Breast epithelium (tissue), 4 donors: Measurements from ENCODE around the gene ERICH2. TPM values are rescaled to one million over a fixed set of nuclear protein-coding genes. Genes with fewer than 3 reads are reported as not detected.

Experiments
- DNase-seq, 2 donors: peaks; one replicate each; pipeline ENCODE4 v3.0.0-alpha.2; 2019; ENCODE audit warnings: low spot score in 2 of 2
- H3K27ac ChIP-seq, 2 donors: fragments of 200-600 bp; sonication (generic) in 1 of 2; one replicate each; pipeline ENCODE4 v1.5.1; 2016 to 2019; ENCODE audit warnings: mild to moderate bottlenecking in 1 of 2
- H3K27me3 ChIP-seq, 2 donors: fragments of 200-600 bp; sonication (generic) in 1 of 2; one replicate each; pipeline versions ENCODE4 v1.5.1 to v1.6.0; 2017 to 2019; ENCODE audit warnings: control low read depth in 1 of 2, mild to moderate bottlenecking in 1 of 2
- H3K36me3 ChIP-seq: fragments of 200-600 bp; one replicate; pipeline ENCODE4 v1.5.1; 2019
- H3K4me1 ChIP-seq, 2 donors: fragments of 200-600 bp; sonication (generic); one replicate each; pipeline ENCODE4 v1.5.1; 2016 to 2019; ENCODE audit warnings: control low read depth in 1 of 2
- H3K4me3 ChIP-seq, 3 donors: fragments of 200-600 bp; sonication (generic); 1 replicate in 2 of 3; 2 replicates in 1 of 3; pipeline ENCODE4 v1.5.1; 2016 to 2019; ENCODE audit warnings: mild to moderate bottlenecking in 3 of 3, moderate library complexity in 2 of 3
- H3K9me3 ChIP-seq, 2 donors: fragments of 200-600 bp; sonication (generic) in 1 of 2; one replicate each; pipeline ENCODE4 v1.5.1; 2016 to 2019; ENCODE audit warnings: control low read depth in 1 of 2
- CTCF ChIP-seq, 3 donors: fragments of 450-650 bp; IDR thresholded peaks; one replicate each; pipeline ENCODE4 v1.5.1; 2016 to 2017; ENCODE audit warnings: antibody characterized with exemption in 3 of 3, mild to moderate bottlenecking in 3 of 3, moderate library complexity in 3 of 3
- POLR2A ChIP-seq: fragments of 450-650 bp; IDR thresholded peaks from one replicate; pipeline ENCODE4 v1.6.1; 2016; ENCODE audit warnings: antibody characterized with exemption, mild to moderate bottlenecking, moderate library complexity
- POLR2AphosphoS5 ChIP-seq, 3 donors: sonication (generic); formaldehyde crosslinking; IDR thresholded peaks; one replicate each; pipeline ENCODE4 v1.6.1; 2017; ENCODE audit warnings: antibody characterized with exemption in 3 of 3
- intact Hi-C: fragments of 100-400 bp; cut with DNase I; formaldehyde crosslinking; loops from one replicate; pipeline ENCODE4 v1.15.1; 2023; ENCODE audit warnings: low total_unique reads
- total RNA-seq, 3 donors: library from RNA; depleted of rRNA; stranded (reverse); fragments of >200 nt; gene quantifications; one replicate each; pipeline ENCODE4 v1.1.0, GENCODE V29; 2016

The ERICH2 gene
- total RNA-seq, 3 donors from 2014 or later, result 0.80 TPM; not detected in 2

- H3K4me3 ChIP-seq, result no peak overlapping the region
- H3K36me3 ChIP-seq, result no peaks in the 10 kb centered on the region
- H3K9me3 ChIP-seq, result no peaks in the 10 kb centered on the region
- no peaks in the 10 kb centered on the region for H3K4me1 ChIP-seq
- no peak for DNase-seq
- intact Hi-C loops, result no loop called here
- no peaks in the 10 kb centered on the region for H3K27me3 ChIP-seq
- TF ChIP-seq POLR2AphosphoS5 (IDR thresholded peaks at IDR 0.05) (no peak), CTCF (IDR thresholded peaks at IDR 0.05) (no peak), POLR2A (no peak)
- H3K27ac ChIP-seq, result no peak overlapping the region
These were observed 30.6 kb upstream of the ERICH2 start for GRCh38 chr2:170739507-170740046.

GRCh38 chr2:170740660-170741059 is 29.5 kb upstream of the ERICH2 start:
- Histone ChIP-seq H3K27ac (no peak overlapping the region), H3K27me3 (no peaks in the 10 kb centered on the region), H3K36me3 (no peaks in the 10 kb centered on the region), H3K4me1 (no peaks in the 10 kb centered on the region), H3K4me3 (no peak overlapping the region), H3K9me3 (no peaks in the 10 kb centered on the region)
- intact Hi-C loops, result no loop called here
- TF ChIP-seq CTCF (IDR thresholded peaks at IDR 0.05), result no peak
- no peak for TF ChIP-seq POLR2A
- TF ChIP-seq POLR2AphosphoS5 (IDR thresholded peaks at IDR 0.05), result no peak
- DNase-seq, result no peak

- no peaks in the 10 kb centered on the region for H3K27me3 ChIP-seq
- DNase-seq, result no peak
- intact Hi-C loops, result no loop called here
- TF ChIP-seq POLR2AphosphoS5 (IDR thresholded peaks at IDR 0.05) (no peak), CTCF (IDR thresholded peaks at IDR 0.05) (no peak), POLR2A (no peak)
- H3K9me3 ChIP-seq, result no peaks in the 10 kb centered on the region
- no peaks in the 10 kb centered on the region for H3K4me1 ChIP-seq
- no peak overlapping the region for H3K4me3 ChIP-seq
- H3K27ac ChIP-seq, result no peak overlapping the region
- H3K36me3 ChIP-seq, result no peaks in the 10 kb centered on the region
These were observed 28.2 kb upstream of the ERICH2 start for GRCh38 chr2:170742000-170742399.

- intact Hi-C loops, result no loop called here
- Histone ChIP-seq H3K9me3 (no peaks in the 10 kb centered on the region), H3K4me1 (no peaks in the 10 kb centered on the region), H3K27ac (no peak overlapping the region), H3K27me3 (no peaks in the 10 kb centered on the region), H3K36me3 (no peaks in the 10 kb centered on the region), H3K4me3 (no peak overlapping the region)
- TF ChIP-seq POLR2A, result no peak
- no peak for TF ChIP-seq POLR2AphosphoS5 (IDR thresholded peaks at IDR 0.05)
- no peak for TF ChIP-seq CTCF (IDR thresholded peaks at IDR 0.05)
- DNase-seq, result no peak
These were observed 27.2 kb upstream of the ERICH2 start for GRCh38 chr2:170742896-170743529.

GRCh38 chr2:170743530-170744239 is 26.5 kb upstream of the ERICH2 start:
- intact Hi-C loops, result no loop called here
- no peak overlapping the region for H3K27ac ChIP-seq
- H3K4me3 ChIP-seq, result no peak overlapping the region

More at GRCh38 chr2:170743530-170744239, 26.5 kb upstream of the ERICH2 start:
- no peaks in the 10 kb centered on the region for H3K9me3 ChIP-seq
- H3K4me1 ChIP-seq, result no peaks in the 10 kb centered on the region
- no peak for TF ChIP-seq POLR2A
- no peak for TF ChIP-seq CTCF (IDR thresholded peaks at IDR 0.05)
- no peak for TF ChIP-seq POLR2AphosphoS5 (IDR thresholded peaks at IDR 0.05)
- no peak for DNase-seq
- no peaks in the 10 kb centered on the region for H3K36me3 ChIP-seq
- no peaks in the 10 kb centered on the region for H3K27me3 ChIP-seq
